Activated B cell treated with CpG ODN at 0.5 μM for 24 hours (primary cell): ENCODE measurements around the gene ESPNL. TPM values are rescaled to one million over a fixed set of nuclear protein-coding genes. Genes with fewer than 3 reads are reported as not detected.

Experiments
- ATAC-seq: fragments of 200-7000 bp; cut with Tn5 transposase; one replicate; pipeline ENCODE4 v1.10.0; 2021; ENCODE audit warnings: low read depth, mild to moderate bottlenecking, moderate library complexity
- CTCF ChIA-PET: fragments of 350-600 bp; sonication (Branson Sonifier 250); formaldehyde crosslinking; loops from one replicate; lab custom pipeline; 2021; ENCODE audit warnings: antibody characterized with exemption; lab: Charles Lee
- POLR2A ChIA-PET: fragments of 350-600 bp; sonication (Branson Sonifier 250); formaldehyde crosslinking; loops from one replicate; lab custom pipeline; 2021; ENCODE audit warnings: antibody characterized with exemption; lab: Charles Lee
- DNase-seq: peaks from one replicate; pipeline ENCODE4 v3.0.0; 2022
- H3K27ac Mint-ChIP-seq: one replicate; pipeline ENCODE4 v1.8.0; 2020; ENCODE audit warnings: mixed read lengths
- H3K27me3 Mint-ChIP-seq: one replicate; pipeline ENCODE4 v1.8.0; 2021; ENCODE audit warnings: mixed read lengths
- H3K36me3 Mint-ChIP-seq: one replicate; pipeline ENCODE4 v1.8.0; 2021; ENCODE audit warnings: low read depth, mixed read lengths
- H3K4me1 Mint-ChIP-seq: one replicate; pipeline ENCODE4 v1.8.0; 2021; ENCODE audit warnings: mixed read lengths
- H3K4me3 Mint-ChIP-seq: one replicate; pipeline ENCODE4 v1.8.0; 2020; ENCODE audit warnings: mild to moderate bottlenecking, mixed read lengths
- H3K9me3 Mint-ChIP-seq: one replicate; pipeline ENCODE4 v1.8.0; 2020; ENCODE audit warnings: mixed read lengths
- intact Hi-C: fragments of 100-400 bp; cut with micrococcal nuclease; formaldehyde crosslinking; loops from one replicate; pipeline ENCODE4 v1.15.1; 2024
- total RNA-seq: library from RNA; stranded (reverse); gene quantifications from 2 replicates; pipeline ENCODE4 v1.2.3, GENCODE V29; 2022
- TF ChIP-seq, protein P1 (sequence below): fragments of 200-600 bp; IDR thresholded peaks from one replicate; pipeline ENCODE4 v1.8.0; 2022; ENCODE audit warnings: antibody characterized with exemption, mild to moderate bottlenecking

Gene ESPNL
- total RNA-seq, 1 donor from 2014 or later: 0.42 TPM

DNA sequence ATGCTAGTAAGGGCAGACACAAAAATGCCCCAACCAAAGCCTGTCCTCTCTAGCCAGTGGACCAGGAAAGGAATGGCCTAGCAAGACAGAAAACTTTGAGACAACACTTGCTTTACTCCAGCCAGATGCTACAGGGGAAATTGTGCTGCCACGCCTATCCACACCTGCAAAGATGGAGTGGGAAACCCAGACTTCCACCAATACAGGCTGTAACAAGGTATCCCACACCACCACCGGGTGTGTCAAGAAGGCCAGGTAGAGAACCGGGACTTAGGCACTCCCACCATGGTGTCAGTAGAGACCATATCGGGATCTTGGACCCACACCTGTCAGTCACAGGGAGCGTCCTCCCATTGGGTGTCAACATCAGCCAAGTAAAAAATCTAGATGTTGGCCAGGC is 16.2 kb upstream of the ESPNL start:
- no peak for DNase-seq
- no peak overlapping the region for H3K27ac Mint-ChIP-seq
- peaks cover 12% of the 10 kb centered on the region for H3K4me1 Mint-ChIP-seq
- ChIA-PET POLR2A (no interaction called here), CTCF (no interaction called here)
- peaks cover 2% of the 10 kb centered on the region for H3K9me3 Mint-ChIP-seq
- intact Hi-C loops: no loop called here
- H3K36me3 Mint-ChIP-seq: peaks cover 58% of the 10 kb centered on the region
- no peaks in the 10 kb centered on the region for H3K27me3 Mint-ChIP-seq
- no peak for ATAC-seq
- H3K4me3 Mint-ChIP-seq: no peak overlapping the region
- TF ChIP-seq, protein P1, sequence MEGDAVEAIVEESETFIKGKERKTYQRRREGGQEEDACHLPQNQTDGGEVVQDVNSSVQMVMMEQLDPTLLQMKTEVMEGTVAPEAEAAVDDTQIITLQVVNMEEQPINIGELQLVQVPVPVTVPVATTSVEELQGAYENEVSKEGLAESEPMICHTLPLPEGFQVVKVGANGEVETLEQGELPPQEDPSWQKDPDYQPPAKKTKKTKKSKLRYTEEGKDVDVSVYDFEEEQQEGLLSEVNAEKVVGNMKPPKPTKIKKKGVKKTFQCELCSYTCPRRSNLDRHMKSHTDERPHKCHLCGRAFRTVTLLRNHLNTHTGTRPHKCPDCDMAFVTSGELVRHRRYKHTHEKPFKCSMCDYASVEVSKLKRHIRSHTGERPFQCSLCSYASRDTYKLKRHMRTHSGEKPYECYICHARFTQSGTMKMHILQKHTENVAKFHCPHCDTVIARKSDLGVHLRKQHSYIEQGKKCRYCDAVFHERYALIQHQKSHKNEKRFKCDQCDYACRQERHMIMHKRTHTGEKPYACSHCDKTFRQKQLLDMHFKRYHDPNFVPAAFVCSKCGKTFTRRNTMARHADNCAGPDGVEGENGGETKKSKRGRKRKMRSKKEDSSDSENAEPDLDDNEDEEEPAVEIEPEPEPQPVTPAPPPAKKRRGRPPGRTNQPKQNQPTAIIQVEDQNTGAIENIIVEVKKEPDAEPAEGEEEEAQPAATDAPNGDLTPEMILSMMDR: no peak

DNA sequence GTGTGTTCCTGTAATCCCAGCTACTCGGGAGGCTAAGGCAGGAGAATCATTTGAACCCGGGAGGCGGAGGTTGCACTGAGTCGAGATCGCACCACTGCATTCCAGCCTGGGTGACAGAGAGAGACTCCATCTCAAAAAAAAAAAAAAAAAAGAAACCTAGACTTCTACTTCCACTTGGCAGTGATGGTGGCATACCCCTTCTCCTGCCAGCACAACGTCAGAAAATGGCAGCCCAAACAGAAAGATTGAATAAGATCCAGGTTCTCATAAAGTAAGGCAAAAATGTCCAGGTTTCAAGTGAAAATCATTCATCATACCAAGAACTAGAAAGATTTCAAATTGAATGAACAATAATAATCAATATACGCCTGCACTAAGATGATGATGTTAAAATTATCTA is 15.4 kb upstream of the ESPNL start:
- peaks cover 12% of the 10 kb centered on the region for H3K4me1 Mint-ChIP-seq
- ChIA-PET POLR2A (no interaction called here), CTCF (no interaction called here)
- H3K9me3 Mint-ChIP-seq: peaks cover under 1% of the 10 kb centered on the region
- TF ChIP-seq, protein P1: no peak
- no peak overlapping the region for H3K27ac Mint-ChIP-seq
- no peak overlapping the region for H3K4me3 Mint-ChIP-seq
- H3K36me3 Mint-ChIP-seq: peaks cover 55% of the 10 kb centered on the region
- intact Hi-C loops: no loop called here
- no peak for DNase-seq
- no peaks in the 10 kb centered on the region for H3K27me3 Mint-ChIP-seq
- ATAC-seq: no peak

DNA sequence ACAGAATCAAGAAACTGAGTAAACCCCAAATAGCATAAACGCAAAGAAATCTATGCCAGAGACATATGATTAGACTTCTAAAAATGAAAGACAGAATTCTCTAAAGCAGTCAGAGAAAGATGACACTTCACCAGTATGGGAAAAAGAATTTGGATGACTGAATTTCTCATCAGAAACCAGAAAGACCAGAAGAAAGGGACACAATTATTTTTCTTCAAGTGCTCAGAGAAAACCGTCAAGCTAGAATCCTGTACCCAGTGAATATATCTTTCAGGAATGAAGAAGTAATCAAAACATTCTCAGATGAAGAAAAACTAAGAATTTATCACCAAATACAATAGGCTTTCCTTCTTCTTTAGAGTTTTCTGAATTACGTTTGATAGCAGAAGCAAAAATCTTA is 14.2 kb upstream of the ESPNL start:
- peaks cover 12% of the 10 kb centered on the region for H3K4me1 Mint-ChIP-seq
- ChIA-PET POLR2A (no interaction called here), CTCF (no interaction called here)
- no peak overlapping the region for H3K27ac Mint-ChIP-seq
- TF ChIP-seq, protein P1: no peak
- intact Hi-C loops: no loop called here
- peaks cover 45% of the 10 kb centered on the region for H3K36me3 Mint-ChIP-seq
- ATAC-seq (no peak), DNase-seq (no peak)
- H3K9me3 Mint-ChIP-seq: no peaks in the 10 kb centered on the region
- no peaks in the 10 kb centered on the region for H3K27me3 Mint-ChIP-seq
- H3K4me3 Mint-ChIP-seq: no peak overlapping the region

DNA sequence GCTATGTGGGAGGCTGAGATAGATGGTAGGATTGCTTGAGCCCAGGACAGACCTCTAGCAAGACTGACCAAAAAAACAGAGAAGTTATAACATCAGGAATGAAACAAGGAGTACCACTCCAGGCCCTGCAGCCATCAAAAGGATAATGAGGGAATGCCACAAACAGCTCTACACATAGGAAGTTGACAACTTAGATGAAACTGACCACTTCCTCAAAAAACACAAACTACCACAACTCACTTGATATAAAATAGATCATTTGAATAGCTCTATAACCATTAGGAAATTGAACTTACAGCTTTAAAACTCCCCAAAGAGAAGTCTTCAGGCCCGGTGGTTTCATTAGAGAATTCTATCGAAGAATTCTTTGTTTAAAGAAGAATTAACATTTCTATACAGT is 12.9 kb upstream of the ESPNL start:
- DNase-seq (no peak), ATAC-seq (peak; percentile 25)
- TF ChIP-seq, protein P1: no peak
- Mint-ChIP-seq H3K27me3 (no peaks in the 10 kb centered on the region), H3K36me3 (peaks cover 32% of the 10 kb centered on the region), H3K4me3 (no peak overlapping the region), H3K9me3 (no peaks in the 10 kb centered on the region), H3K4me1 (peaks cover 12% of the 10 kb centered on the region), H3K27ac (no peak overlapping the region)
- intact Hi-C loops: no loop called here
- ChIA-PET CTCF (interaction anchor here (1.0 to 1.5 kb wide), 2 partner anchors 20 to 176 kb away, joined by 3 to 4 read pairs; no protein-coding TSS in a partner anchor), POLR2A (interaction anchor here (0.5 to 0.7 kb wide), 2 partner anchors 114 to 459 kb away, joined by 4 to 5 read pairs; no protein-coding TSS in a partner anchor)

DNA sequence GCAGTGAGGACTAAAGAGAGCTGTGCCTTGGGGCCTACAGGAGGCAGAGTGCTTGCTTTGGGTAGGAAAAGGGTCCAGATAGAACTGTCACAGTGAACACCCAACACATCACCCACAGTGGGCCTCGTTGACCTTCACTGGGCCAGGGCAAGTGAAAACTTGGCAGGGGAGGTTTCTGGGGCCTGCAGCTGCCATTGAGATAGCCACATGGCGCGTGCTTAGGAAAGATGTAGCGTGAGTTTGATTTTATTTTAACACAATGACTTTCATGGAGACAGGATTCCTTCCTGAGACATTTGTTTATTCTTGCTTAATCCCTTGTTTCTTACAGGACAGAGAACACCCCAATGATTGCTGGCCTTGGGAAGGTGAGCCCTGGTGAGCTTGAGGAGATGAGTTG is 9.3 kb upstream of the ESPNL start:
- Mint-ChIP-seq H3K36me3 (peaks cover 12% of the 10 kb centered on the region), H3K4me3 (no peak overlapping the region), H3K27me3 (no peaks in the 10 kb centered on the region), H3K4me1 (peaks cover 12% of the 10 kb centered on the region), H3K27ac (no peak overlapping the region), H3K9me3 (no peaks in the 10 kb centered on the region)
- ChIA-PET POLR2A (no interaction called here), CTCF (no interaction called here)
- TF ChIP-seq, protein P1: no peak
- ATAC-seq (no peak), DNase-seq (no peak)
- intact Hi-C loops: no loop called here
